RWPE2 (cell line): ENCODE data around the gene PGBD1.

ENCODE experiments used
- ATAC-seq: fragments of 200-7000 bp; cut with Tn5 transposase; 3 replicates; pipeline ENCODE4 v1.9.1; 2021; ENCODE audit warnings: low read depth
- DNase-seq: peaks from one replicate; pipeline ENCODE4 v3.0.0-alpha.2; 2020; ENCODE audit warnings: low spot score
- H3K27ac ChIP-seq: fragments of 450-650 bp; 2 replicates; pipeline ENCODE4 v1.5.1; 2017; ENCODE audit warnings: mild to moderate bottlenecking; ENCODE audit not compliant: poor library complexity, severe bottlenecking
- H3K27me3 ChIP-seq: fragments of 250-450 bp; sonication (Bioruptor Pico); 2 replicates; pipeline ENCODE4 v1.5.1; 2021; ENCODE audit warnings: mild to moderate bottlenecking, moderate library complexity; ENCODE audit not compliant: insufficient read depth, poor library complexity, severe bottlenecking
- H3K36me3 ChIP-seq: fragments of 250-450 bp; sonication (Bioruptor Pico); 2 replicates; pipeline ENCODE4 v1.5.1; 2020; ENCODE audit warnings: low read depth, mild to moderate bottlenecking, moderate library complexity
- H3K4me1 ChIP-seq: fragments of 250-450 bp; sonication (Bioruptor Pico); 2 replicates; pipeline ENCODE4 v1.5.1; 2021; ENCODE audit warnings: mild to moderate bottlenecking, moderate library complexity; ENCODE audit not compliant: insufficient read depth, poor library complexity, severe bottlenecking
- H3K4me3 ChIP-seq: fragments of 250-450 bp; sonication (Bioruptor Pico); 2 replicates; pipeline ENCODE4 v1.5.1; 2021; ENCODE audit warnings: mild to moderate bottlenecking, moderate library complexity; ENCODE audit not compliant: severe bottlenecking
- H3K9me3 ChIP-seq: fragments of 250-450 bp; sonication (Bioruptor Pico); 2 replicates; pipeline ENCODE4 v1.5.1; 2021; ENCODE audit warnings: mild to moderate bottlenecking, moderate library complexity; ENCODE audit not compliant: severe bottlenecking
- CTCF ChIP-seq: fragments of 450-650 bp; IDR thresholded peaks from one replicate; pipeline ENCODE4 v1.5.1; 2017; ENCODE audit warnings: mild to moderate bottlenecking, moderate library complexity; ENCODE audit not compliant: poor library complexity, severe bottlenecking

PGBD1 gene

GRCh38 chr6:28263922-28264321, 17.4 kb upstream of the PGBD1 start:
- TF ChIP-seq CTCF: no peak
- no peak overlapping the region for H3K4me3 ChIP-seq
- no peaks in the 10 kb centered on the region for H3K36me3 ChIP-seq
- ATAC-seq (no peak), DNase-seq (no peak)
- H3K27me3 ChIP-seq: no peaks in the 10 kb centered on the region
- H3K4me1 ChIP-seq: peaks cover 15% of the 10 kb centered on the region
- H3K9me3 ChIP-seq: no peaks in the 10 kb centered on the region
- no peak overlapping the region for H3K27ac ChIP-seq

GRCh38 chr6:28264834-28265401, 16.5 kb upstream of the PGBD1 start:
- Histone ChIP-seq H3K36me3 (0 out of 2 replicates have a peak, but pooled peaks cover 8% of the 10 kb centered on the region), H3K27ac (no peak overlapping the region), H3K9me3 (no peaks in the 10 kb centered on the region), H3K27me3 (no peaks in the 10 kb centered on the region), H3K4me3 (no peak overlapping the region), H3K4me1 (peaks cover 23% of the 10 kb centered on the region)
- no peak for DNase-seq
- ATAC-seq: no peak
- TF ChIP-seq CTCF: no peak

DNA sequence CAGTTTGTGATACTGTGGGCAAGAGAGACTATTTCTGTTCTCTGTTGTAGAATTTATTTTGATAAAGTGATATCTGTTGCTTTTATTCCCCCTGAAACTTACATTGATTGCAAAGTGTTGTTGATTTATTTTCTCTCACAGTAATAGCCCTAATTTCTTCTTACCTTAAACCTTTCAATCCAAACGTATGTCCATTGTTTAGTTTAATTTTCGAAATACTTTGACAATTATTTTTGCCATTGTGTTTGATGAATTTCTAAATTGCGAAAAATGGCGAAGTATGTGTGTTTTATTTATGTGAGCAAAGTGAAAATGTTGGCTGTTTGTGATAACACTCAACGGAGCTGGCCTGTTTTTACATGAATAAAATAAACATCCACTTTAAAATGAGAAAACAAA, 14.8 kb upstream of the PGBD1 start:
- Histone ChIP-seq H3K9me3 (no peaks in the 10 kb centered on the region), H3K36me3 (peaks cover 13% of the 10 kb centered on the region; the same call in 1 of the 2 replicates), H3K27me3 (no peaks in the 10 kb centered on the region), H3K4me1 (peaks cover 23% of the 10 kb centered on the region), H3K4me3 (peak overlapping the region; percentile 97), H3K27ac (peak overlapping the region; percentile 58)
- ATAC-seq (no peak), DNase-seq (no peak)
- no peak for TF ChIP-seq CTCF

DNA sequence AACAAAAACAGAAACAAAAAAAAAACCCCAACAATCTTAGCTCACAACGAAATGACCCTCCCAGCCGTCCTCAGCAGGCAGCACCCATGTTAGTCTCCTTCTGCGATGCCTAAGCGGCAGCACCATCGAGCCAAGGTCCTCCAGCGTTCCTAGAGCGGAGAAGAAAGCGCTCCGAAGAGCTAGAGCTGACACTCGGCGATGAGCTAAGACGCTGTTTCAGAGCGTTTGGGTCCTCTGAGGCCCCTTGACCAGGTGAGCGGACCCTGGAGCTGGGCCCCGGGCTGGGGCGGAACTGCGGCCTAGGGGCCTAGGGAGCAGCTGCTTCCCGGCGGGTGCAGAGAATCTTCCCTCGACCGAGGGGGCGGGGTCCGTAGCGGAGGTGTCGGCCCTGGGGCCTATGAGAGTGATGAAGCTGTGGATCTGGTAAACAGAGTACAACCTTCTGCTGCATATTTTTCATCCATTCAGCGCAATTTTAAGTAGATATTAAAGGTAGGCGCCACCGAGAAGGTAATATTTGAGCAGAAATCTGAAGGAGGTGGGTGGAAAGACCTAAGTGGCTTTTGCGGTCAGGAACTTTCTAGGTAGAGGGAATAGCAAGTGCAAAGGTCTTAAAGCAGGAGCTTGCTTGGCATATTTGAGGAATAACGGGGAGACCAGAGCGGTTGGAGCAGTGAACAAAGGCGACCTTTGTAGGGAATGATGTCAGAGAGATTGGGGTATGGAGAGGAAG, 14.2 kb upstream of the PGBD1 start, which contains the start of gene ZSCAN26:
ZSCAN26 (plus strand) TSS at position 182 of the 733 bp plus-strand sequence. CDS start 4,777 bp downstream, outside the sequence.
- H3K27ac ChIP-seq: peak within 1 kb of the TSS; percentile 58
- peaks cover 13% of the 10 kb centered on the region; the same call in 1 of the 2 replicates for H3K36me3 ChIP-seq
- no peaks in the 10 kb centered on the region for H3K9me3 ChIP-seq
- no peaks in the 10 kb centered on the region for H3K27me3 ChIP-seq
- ATAC-seq (peak; percentile 94), DNase-seq (peak; percentile 72)
- no peak for TF ChIP-seq CTCF
- peaks cover 23% of the 10 kb centered on the region for H3K4me1 ChIP-seq
- H3K4me3 ChIP-seq: peak within 1 kb of the TSS; percentile 97

DNA sequence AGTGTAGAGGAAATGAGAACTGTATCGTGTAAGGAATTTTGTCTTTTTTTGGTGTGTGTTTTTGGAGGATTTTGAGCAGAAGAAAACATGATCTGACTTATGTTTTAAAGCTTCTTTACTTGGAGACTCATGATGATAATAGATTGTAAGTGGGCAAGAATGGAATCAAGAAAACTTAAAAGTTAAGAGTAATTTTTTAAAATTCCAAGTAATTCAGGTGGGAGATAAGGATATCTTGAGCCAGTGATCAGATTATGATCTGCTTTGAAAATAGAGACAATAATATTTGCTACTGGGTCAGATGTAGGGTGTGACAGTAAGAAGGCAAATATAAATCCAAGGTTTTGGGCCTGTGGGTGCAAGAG, 13.7 kb upstream of the PGBD1 start:
- H3K4me1 ChIP-seq: peaks cover 23% of the 10 kb centered on the region
- peaks cover 13% of the 10 kb centered on the region; the same call in 1 of the 2 replicates for H3K36me3 ChIP-seq
- TF ChIP-seq CTCF: no peak
- ATAC-seq (no peak), DNase-seq (no peak)
- H3K4me3 ChIP-seq: peak overlapping the region; percentile 97
- no peaks in the 10 kb centered on the region for H3K9me3 ChIP-seq
- no peaks in the 10 kb centered on the region for H3K27me3 ChIP-seq
- peak overlapping the region; percentile 58 for H3K27ac ChIP-seq
